Activated T-cell treated with anti-CD3 and anti-CD28 coated beads, Interleukin-2, amount 50 U/mL, for 48 hours (primary cell): ENCODE measurements around the gene SNRNP25.
"Not testable (repeated sequence)": the region's sequence is repeated elsewhere in the genome, so short reads cannot be mapped to it uniquely, and the experiment has no call there.

Experiments used
- DNase-seq, 2 experiments: peaks; one replicate each; pipeline ENCODE4 v3.0.0-alpha.2; 2020

SNRNP25 gene

GRCh38 chr16:42069-42457 is 11.6 kb upstream of the SNRNP25 start:
- DNase-seq, result no peak

- DNase-seq, result no peak
These were observed 10.9 kb upstream of the SNRNP25 start for GRCh38 chr16:42691-43090.

- no peak for DNase-seq
These were observed 10.3 kb upstream of the SNRNP25 start for GRCh38 chr16:43294-43693.

GRCh38 chr16:44655-45054 is 9.0 kb upstream of the SNRNP25 start:
- DNase-seq, result no peak

GRCh38 chr16:45454-45853 is 8.2 kb upstream of the SNRNP25 start:
- DNase-seq, result no peak

GRCh38 chr16:46510-46909 is 7.1 kb upstream of the SNRNP25 start:
- DNase-seq, result not testable (repeated sequence)

GRCh38 chr16:47234-47633 is 6.4 kb upstream of the SNRNP25 start:
- DNase-seq, result no peak

GRCh38 chr16:50769-51591 is 2.6 kb upstream of the SNRNP25 start:
- DNase-seq, result no peak

GRCh38 chr16:54237-54581 is 581 bp downstream of the SNRNP25 start:
- DNase-seq, result no peak

GRCh38 chr16:55571-56136 is 2.0 kb downstream of the SNRNP25 start:
- no peak for DNase-seq

- no peak for DNase-seq
These were observed 2.8 kb downstream of the SNRNP25 start for GRCh38 chr16:56231-56927.

GRCh38 chr16:57711-58110 is 4.1 kb downstream of the SNRNP25 start:
- no peak for DNase-seq

- DNase-seq, result no peak
These were observed 5.1 kb downstream of the SNRNP25 start for GRCh38 chr16:58491-59439.

GRCh38 chr16:59440-60059 is 5.9 kb downstream of the SNRNP25 start:
- DNase-seq, result no peak

- DNase-seq, result no peak
These were observed 6.5 kb downstream of the SNRNP25 start for GRCh38 chr16:60166-60565.

GRCh38 chr16:60929-61878 is 7.6 kb downstream of the SNRNP25 start:
- DNase-seq, result no peak

- DNase-seq, result no peak
These were observed 8.3 kb downstream of the SNRNP25 start for GRCh38 chr16:61879-62281.

- DNase-seq, result no peak
These were observed 8.8 kb downstream of the SNRNP25 start for GRCh38 chr16:62283-62967.

GRCh38 chr16:62968-63391 is 9.4 kb downstream of the SNRNP25 start:
- DNase-seq, result no peak

- DNase-seq, result no peak
These were observed 9.8 kb downstream of the SNRNP25 start for GRCh38 chr16:63466-63865.
